ENCODE data around the gene HMCN2. TPM values are rescaled to one million over a fixed set of nuclear protein-coding genes. Genes with fewer than 3 reads are reported as not detected.

The HMCN2 gene
- total RNA-seq, 1 donor from 2014 or later: under 0.01 TPM

DNA sequence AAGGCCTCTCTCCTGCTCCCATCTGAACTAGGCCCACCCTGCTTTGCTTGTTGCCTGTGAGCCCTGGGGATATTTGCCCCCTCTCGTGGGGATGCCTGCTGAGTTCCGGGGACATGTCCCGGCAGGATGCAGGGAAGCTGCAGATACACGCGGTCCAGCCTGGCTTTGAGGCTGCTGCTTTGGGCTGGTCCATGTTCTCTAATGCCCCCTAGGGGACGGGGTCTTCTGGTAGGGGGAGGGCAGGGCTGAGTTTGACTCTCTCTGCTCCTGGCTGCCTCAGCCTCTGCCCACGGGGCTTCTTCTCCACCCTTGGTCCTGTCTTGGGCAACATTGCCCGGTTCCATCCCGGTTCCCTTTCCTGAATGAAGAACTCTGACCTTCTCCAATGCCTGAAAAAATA lies 94.3 kb downstream of the HMCN2 start:
- FAIRE-seq: no peak

DNA sequence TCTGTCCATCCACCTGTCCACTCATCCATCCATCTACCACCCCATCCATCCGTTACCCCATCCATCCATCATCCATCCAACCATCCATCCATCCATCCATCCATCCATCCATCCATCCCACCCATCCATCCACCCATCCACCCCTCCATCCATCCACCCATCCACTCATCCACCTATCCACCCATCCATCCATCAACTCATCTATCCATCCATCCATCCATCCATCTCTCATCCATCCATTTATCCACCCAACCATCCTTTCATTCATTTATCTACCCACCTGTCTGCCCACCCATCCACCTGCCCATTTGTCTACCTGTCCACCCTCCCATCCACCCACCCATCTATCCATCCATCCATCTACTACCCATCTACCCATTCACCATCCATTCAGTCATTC lies 95.1 kb downstream of the HMCN2 start:
- FAIRE-seq (no peak), DNase-seq (ENCODE audit: low spot score in 2 of 2) (no peak)

More for the DNA sequence above, 94.3 kb downstream of the HMCN2 start:
- DNase-seq (ENCODE audit: low spot score in 2 of 2): no peak

DNA sequence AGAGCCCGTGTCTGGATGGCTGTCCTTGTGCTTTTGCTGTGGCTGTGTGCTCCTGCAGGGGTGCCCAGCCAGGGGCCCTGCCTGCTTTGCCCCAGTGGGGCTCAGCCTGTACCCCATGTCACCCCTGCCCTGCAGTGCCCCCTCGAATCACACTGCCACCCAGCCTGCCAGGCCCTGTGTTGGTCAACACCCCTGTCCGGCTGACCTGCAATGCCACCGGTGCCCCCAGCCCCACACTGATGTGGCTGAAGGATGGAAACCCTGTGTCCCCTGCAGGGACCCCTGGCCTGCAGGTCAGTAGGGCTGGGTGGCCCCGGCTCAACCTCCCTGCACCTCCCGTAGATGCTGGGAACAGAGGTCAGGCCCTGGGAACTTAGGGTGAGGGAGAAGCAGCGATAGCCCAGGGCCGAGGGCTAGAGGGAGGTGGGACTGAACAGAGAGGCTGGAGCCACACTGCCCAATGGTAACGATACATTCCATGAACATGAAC lies 96.4 kb downstream of the HMCN2 start:
- no peak for DNase-seq (ENCODE audit: low spot score in 2 of 2)
- no peak for FAIRE-seq

DNA sequence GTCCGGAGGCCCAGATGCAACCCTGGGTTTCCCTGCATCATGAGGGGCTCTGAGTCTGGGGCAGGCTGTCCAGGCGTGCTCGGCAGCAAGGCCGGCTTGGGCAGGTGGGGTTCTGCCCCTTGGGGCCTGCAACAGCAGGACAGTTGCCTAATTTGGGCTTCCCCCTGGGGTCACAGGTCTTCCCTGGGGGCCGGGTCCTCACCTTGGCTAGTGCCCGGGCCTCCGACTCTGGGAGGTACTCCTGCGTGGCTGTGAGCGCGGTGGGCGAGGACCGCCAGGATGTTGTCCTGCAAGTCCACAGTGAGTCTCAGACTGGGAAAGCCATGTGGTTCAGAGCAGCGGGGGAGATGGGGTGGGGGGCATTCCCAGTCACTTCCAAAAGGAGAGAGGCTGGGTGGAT lies 97.1 kb downstream of the HMCN2 start:
- DNase-seq (ENCODE audit: low spot score in 2 of 2) (no peak), FAIRE-seq (no peak)

DNA sequence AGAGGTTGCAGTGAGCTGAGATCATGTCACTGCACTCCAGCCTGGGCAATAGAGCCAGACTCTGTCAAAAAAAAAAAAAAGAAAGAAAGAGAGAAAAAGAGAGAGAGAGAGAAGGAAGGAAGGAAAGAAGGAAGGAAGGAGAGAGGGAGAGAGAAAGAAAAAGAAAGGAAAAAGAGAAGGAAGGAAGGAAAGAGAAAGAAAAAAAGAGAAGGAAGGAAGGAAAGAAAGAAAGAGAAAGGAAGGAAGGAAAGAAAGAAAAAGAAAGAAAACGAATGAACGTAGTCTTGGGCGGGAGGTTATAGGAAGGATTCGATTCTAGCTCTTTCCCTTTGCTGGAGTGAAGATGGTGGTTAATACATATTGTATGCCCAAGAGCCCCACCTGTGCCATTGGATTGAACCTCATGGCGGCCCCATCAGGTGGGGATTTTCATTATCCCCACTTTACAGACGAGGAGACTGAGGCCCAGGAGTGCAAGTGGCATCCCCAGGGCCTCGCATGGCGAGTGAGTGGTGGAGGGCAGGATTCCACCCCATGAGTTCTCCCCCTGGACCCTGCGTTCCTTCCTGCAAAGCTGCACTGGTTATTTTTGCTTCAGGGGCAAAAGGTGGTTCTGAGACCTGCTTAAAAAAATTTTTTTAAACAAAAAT lies 98.3 kb downstream of the HMCN2 start:
- FAIRE-seq (no peak), DNase-seq (ENCODE audit: low spot score in 2 of 2) (no peak)

DNA sequence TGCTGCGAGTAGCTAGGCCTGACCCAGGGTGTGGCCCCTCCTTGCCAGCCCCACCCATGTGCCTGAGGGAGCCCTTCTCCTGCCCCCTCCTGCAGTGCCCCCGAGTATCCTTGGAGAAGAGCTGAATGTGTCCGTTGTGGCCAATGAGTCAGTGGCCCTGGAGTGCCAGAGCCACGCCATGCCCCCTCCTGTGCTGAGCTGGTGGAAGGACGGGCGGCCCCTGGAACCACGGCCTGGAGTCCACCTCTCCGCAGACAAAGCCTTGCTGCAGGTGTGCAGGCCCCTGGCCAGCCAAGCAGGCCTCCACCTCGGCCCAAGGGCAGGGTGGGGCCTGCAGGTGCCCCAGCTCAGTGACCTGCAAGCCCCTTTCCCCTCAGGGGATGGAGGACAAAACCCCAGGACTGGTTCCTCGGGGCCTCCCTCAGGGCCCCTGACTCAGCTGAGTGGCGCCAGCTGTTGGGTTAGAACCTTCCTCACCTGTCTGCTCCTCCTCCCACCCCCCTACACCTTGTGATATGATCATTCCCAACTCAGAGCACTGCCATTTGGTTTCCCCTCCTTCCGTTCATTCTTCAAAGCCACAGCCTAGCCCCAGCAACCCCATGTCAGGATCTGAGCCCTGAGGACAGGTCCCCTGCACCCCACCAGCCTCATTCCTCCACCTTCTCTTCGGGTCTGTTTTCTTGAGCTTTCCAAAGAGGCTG lies 99.2 kb downstream of the HMCN2 start:
- FAIRE-seq: no peak
- no peak for DNase-seq (ENCODE audit: low spot score in 2 of 2)

DNA sequence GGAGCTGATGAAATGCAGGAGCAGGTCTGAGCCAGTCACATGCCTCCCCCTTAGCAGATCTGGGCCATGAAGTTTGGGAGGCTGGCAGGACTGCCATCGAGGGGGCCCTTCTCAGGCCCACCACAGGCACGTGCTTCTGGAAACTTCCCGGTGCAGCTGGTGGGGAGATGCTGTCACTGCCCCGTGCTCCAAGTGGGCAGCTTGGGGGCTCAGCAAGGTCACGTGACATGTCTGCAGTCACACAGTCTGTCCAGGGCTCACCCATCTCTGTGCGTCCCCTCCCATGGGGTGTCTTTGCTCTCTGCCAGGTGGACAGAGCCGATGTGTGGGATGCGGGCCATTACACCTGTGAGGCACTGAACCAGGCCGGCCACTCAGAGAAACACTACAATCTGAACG lies 99.8 kb downstream of the HMCN2 start:
- DNase-seq (ENCODE audit: low spot score in 2 of 2): no peak
- no peak for FAIRE-seq

DNA sequence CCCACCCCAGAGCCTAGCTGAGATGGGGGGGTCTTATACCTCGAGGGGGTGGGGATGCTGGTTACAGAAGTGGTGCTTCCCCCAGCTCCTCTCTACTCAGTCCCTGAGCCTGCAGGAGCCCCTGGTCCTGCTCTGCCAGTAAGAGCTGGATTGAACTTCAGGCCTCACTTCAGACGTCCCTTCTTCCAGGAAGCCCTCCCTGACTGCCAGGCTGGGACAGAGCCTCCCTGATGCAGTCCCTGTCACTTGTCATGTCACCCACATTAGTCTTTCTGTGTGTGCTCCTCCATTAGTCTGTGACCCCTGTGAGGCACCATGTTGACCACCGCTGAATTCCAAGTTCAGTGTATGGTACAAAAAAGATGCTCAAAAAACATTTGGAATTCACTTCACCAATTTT lies 100.5 kb downstream of the HMCN2 start:
- FAIRE-seq: no peak
- DNase-seq (ENCODE audit: low spot score in 2 of 2): no peak

DNA sequence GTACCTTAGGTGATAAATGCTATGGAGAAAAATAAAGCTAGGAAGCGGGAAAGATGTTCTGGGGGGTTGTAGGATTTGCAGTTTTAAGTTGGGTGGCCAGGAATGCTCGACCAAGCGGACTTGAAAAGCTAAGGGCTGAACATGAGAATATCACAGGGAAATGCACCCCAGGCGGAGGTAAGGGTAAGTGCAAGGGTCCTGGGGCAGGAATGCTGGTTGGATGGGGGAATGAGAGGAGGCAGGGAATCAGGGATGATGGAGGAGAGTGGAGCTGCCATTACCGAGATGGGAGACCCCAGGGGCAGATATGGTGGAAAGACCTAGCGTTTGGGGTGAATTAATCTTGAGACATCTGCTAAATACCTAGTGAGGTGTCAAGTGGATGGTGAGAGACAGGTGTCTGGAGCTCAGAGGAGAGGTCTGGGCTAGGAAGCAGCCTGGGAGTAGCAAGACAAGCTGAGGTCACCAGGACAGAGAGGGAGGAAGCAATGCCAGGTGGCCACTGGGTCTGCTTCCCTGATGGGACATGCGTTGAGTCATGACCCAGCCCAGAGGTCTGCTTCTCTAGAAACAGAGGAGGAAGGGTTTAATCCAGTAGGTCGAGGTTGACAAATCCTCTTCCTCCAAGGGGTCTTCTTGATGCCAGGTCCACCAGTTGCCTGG lies 101.5 kb downstream of the HMCN2 start:
- DNase-seq (ENCODE audit: low spot score in 2 of 2): no peak
- FAIRE-seq: no peak

DNA sequence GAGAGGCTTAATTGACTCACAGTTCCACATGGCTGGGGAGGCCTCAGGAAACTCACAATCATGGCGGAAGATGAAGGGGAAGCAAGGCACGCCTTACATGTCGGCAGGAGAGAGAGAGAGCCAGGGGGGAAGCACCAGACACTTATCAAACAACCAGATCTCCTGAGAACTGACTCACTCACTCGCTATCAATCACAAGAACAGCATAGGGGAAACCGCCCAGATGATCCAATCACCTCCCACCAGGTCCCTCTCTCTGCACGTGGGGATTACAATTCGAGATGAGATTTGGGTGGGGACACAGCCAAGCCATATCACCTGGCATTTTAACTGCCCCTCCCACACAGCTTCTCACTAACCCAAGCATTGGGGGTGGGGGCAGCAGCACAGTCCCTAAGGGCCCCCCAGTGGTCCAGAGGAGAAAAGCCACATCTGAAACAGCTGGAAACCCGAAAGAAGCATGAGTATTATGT lies 103.1 kb downstream of the HMCN2 start:
- no peak for FAIRE-seq
- DNase-seq (ENCODE audit: low spot score in 2 of 2): no peak

DNA sequence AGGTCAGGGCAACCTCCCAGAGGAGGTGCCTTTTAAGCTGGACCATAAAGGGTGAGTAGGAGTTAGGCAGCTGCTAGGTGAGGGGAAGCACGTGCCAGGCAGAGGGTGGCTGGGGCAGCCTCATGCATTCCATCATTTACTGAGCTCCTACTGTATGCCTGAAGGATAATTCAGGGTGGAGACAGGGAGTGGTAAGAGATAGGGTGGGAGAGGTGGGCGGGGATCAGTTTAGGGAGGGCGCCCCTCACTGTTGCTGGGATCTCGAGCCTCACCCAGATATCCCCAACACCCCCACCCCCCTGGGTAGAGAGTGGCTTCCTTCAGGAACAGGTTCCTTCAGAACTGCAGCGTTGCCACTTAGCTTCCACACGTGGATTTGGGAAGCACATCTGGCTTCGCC lies 104.7 kb downstream of the HMCN2 start:
- no peak for FAIRE-seq
- DNase-seq (ENCODE audit: low spot score in 2 of 2): no peak

DNA sequence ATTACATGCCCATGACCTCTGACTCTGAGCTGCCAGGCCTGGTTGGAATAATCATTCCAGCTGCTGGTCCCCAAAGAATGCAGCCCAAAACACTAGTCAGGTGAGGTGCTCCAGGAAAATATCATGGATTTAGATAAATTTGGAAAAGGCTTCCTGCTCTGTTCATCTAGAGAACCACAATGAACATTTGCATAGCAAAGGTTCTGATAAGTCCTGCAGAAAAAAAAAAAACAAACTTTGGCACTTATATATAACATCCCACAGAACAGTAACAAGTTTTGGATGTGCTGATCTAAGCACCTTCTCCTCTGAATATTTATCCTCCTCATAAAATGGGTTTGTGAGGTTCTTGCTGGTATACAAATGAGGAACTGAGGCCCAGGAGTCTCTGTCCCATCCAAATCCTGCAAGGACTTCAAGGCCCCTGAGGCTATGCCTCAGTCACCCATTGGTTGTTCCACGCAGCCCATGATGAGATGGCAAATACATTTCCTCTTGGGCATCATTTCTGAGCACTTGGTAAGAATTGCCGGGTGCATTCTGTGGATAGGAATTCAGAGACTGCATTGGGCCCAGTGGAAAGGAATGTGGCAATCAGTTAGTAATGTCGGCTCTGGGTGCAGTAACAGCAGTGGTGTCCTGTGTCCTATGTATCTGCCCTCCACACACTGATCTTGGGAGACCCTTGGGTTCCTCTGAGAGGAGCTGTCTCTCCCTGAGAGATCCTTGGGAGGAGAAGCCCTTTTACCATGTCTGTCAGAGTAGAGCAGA lies 105.8 kb downstream of the HMCN2 start:
- FAIRE-seq (no peak), DNase-seq (ENCODE audit: low spot score in 2 of 2) (no peak)

DNA sequence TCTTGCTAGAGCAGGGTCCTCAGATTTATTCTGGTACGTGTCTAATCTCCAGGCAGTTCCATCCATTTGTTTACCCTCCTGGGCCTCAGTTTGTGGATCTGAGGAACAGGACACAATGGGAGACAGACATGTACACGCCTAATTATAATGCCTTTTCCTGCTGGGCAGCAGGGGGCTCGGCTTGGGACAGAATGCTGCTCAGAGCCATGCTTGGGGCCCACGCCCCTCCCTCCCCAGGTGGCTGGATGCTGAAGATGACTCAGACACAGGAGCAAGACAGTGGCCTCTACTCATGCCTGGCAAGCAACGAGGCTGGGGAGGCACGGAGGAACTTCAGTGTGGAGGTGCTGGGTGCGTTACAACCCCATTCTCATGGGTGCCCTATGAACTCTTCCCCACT lies 106.5 kb downstream of the HMCN2 start:
- DNase-seq (ENCODE audit: low spot score in 2 of 2) (no peak), FAIRE-seq (no peak)

DNA sequence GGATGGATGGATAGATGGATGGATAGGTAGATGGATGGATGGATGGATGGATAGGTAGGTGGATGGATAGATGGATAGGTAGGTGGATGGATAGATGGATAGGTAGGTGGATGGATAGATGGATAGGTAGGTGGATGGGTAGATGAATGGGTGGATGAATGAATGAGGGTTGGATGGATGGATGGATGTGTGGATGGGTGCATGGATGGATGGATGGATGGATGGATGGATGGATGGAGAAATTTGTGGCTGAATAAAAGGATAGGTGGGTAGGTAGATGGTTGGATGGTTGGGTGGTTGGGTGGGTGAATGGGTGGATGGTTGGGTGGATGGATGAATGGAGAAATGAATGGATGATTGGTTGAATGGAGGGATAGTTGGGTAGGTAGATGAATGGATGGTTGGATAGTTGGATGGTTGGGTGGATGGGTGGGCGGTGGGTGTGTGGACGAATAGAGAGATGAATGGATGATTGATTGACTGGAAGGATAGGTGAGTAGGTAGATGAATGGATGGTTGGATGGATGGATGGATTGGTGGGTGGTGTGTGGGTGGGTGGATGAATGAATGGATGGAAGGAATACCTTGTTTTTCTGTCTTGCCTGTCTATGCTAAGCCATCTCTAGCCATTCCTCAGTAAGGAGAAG lies 108.2 kb downstream of the HMCN2 start:
- DNase-seq (ENCODE audit: low spot score in 2 of 2) (no peak), FAIRE-seq (no peak)

DNA sequence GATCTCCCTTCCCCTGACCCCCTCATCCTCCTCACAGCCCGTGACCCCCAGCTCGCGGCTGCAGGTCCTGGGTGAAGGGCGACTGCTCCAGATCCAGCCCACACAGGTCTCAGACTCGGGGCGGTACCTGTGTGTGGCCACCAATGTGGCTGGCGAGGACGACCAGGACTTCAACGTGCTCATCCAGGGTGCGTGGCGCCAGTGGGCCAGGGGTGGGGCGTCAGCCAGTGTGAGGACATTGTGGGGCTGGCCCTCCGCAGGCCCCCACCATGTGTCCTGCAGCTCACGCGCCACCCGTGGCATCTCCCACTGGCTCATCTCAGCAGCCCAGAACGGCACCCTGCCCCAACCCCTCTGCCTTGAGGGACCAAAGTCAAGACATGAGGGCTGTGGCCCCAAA lies 112.1 kb downstream of the HMCN2 start:
- no peak for FAIRE-seq
- DNase-seq (ENCODE audit: low spot score in 2 of 2): no peak

DNA sequence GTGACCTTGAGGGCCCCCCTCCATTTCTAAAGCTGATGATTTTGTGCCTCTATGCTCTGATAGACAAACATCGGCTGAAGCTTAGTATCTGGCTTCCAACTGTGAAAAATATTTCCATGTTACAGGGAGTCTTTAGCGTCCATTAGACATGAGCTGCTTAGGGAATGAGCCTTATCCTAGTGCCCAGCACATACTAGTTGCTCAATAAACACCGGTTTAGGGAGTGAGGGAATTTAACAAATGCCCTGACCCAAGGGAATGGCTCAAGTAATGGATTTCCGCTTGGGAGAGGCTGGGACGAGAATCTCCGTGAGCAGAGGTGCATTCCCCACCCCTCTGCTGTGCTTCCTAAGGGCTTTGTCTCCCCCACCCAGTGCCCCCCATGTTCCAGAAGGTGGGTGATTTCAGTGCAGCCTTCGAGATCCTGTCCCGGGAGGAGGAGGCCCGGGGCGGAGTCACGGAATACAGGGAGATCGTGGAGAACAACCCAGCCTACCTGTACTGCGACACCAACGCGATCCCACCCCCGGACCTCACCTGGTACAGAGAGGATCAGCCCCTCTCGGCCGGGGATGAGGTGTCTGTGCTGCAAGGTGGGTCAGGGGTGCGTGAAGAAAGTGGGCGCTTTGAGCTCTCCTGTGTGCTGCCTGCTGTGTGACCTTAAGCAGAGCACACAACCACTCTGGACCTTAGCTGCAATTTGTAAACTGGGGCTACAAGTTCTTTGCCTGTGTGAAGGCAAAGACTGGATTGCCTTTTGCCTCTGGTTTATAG lies 113.5 kb downstream of the HMCN2 start:
- DNase-seq (ENCODE audit: low spot score in 2 of 2) (no peak), FAIRE-seq (no peak)

DNA sequence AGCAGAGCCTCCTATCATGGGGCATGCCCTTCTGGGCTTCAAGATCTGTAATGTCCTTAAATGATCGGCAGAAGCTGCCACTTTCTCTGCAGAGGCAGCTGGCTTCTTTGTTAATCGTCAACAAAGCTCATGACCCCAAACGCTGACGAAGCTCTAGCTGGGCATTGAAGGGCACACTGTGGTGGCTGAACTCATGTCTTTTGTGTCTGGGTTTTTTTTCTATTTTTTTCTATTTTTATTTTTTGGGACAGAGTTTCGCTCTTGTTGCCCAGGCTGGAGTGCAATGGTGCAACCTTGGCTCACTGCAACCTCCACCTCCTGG lies 114.0 kb downstream of the HMCN2 start:
- FAIRE-seq: no peak
- DNase-seq (ENCODE audit: low spot score in 2 of 2): no peak

DNA sequence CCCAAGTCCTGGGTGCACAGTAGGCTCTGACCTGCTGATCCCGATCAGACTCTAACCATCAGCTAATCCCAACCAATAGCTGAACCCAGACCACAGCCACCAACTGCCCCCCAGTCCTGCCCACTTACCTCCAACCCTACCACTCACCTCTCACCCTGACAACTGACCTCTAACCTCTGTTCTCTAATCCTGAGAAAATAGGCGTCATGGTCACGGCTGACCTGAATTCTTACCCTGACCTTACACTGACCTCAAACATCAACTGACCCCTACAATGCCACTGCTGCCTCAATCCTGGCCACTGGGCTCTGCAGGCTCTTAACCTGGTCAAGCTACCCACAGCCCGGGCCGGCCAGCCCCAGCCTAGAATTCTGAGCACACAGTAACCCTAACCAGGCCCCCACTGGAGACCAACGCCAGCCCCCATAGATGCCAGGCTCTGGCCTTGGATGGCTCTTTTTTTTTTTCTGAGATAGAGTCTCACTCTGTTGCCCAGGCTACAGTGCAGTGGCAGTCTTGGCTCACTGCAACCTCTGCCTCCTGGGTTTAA lies 115.4 kb downstream of the HMCN2 start:
- FAIRE-seq (no peak), DNase-seq (ENCODE audit: low spot score in 2 of 2) (no peak)

DNA sequence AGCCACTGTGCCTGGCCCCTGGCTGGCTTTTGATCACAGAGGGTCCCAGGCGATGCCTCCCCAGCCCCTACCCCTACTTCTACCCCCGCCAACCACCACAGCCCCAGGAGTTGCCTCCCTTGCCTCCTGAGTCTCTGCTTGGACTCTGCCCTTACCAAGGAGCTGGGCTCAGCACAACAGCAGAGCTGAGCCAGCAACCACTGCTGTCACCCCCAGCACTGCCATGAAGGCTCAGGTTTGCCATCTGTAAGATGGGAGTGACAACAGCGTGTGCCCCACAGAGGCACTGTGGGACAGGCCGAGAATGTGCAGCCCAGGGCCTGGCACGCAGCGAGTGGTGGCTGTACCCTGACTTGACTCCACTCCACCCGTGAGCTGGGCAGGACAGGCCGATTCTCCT lies 116.1 kb downstream of the HMCN2 start:
- FAIRE-seq (no peak), DNase-seq (ENCODE audit: low spot score in 2 of 2) (no peak)

All from frontal cortex (tissue), 4 donors.